ENCODE data around the gene INPP5D. TPM values are rescaled to one million over a fixed set of nuclear protein-coding genes. Genes with fewer than 3 reads are reported as not detected.

The INPP5D gene
- polyA plus RNA-seq, 1 donor from 2014 or later = 220 TPM

GRCh38 chr2:233083782-233084181 lies 23.6 kb downstream of the INPP5D start:
- peak overlapping the region; percentile 76 to 94 (median 82) for H3K4me3 Mint-ChIP-seq
- H3K36me3 Mint-ChIP-seq = peaks cover 13% of the 10 kb centered on the region
- peak overlapping the region; percentile 92 to 98 (median 93) for H3K27ac Mint-ChIP-seq
- H3K4me1 Mint-ChIP-seq = peaks cover 73 to 86% (median 83%) of the 10 kb centered on the region in 3 donors
- H3K9me3 Mint-ChIP-seq = no peaks in the 10 kb centered on the region
- no peaks in the 10 kb centered on the region for H3K27me3 Mint-ChIP-seq

GRCh38 chr2:233084488-233084887 lies 24.3 kb downstream of the INPP5D start:
- H3K27ac Mint-ChIP-seq = peak overlapping the region; percentile 92 to 98 (median 93)

GRCh38 chr2:233085037-233085838 lies 25.1 kb downstream of the INPP5D start:
- H3K4me1 Mint-ChIP-seq = peaks cover 63 to 84% (median 82%) of the 10 kb centered on the region in 3 donors

More at GRCh38 chr2:233084488-233084887, 24.3 kb downstream of the INPP5D start:
- Mint-ChIP-seq H3K4me1 (peaks cover 67 to 84% (median 81%) of the 10 kb centered on the region in 3 donors), H3K36me3 (peaks cover 12% of the 10 kb centered on the region), H3K27me3 (no peaks in the 10 kb centered on the region), H3K4me3 (peak overlapping the region; percentile 76 to 94 (median 82)), H3K9me3 (no peaks in the 10 kb centered on the region)

GRCh38 chr2:233085839-233086150 lies 25.7 kb downstream of the INPP5D start:
- Mint-ChIP-seq H3K36me3 (peaks cover 12% of the 10 kb centered on the region), H3K27ac (peak overlapping the region; percentile 92 to 98 (median 93)), H3K9me3 (no peaks in the 10 kb centered on the region), H3K4me3 (peak overlapping the region; percentile 60 to 94 (median 82)), H3K4me1 (peaks cover 58 to 83% (median 79%) of the 10 kb centered on the region in 3 donors), H3K27me3 (no peaks in the 10 kb centered on the region)

More at GRCh38 chr2:233085037-233085838, 25.1 kb downstream of the INPP5D start:
- H3K36me3 Mint-ChIP-seq = peaks cover 12% of the 10 kb centered on the region
- H3K27me3 Mint-ChIP-seq = no peaks in the 10 kb centered on the region
- H3K4me3 Mint-ChIP-seq = peak overlapping the region; percentile 60 to 94 (median 82)
- peak overlapping the region; percentile 92 to 98 (median 93) for H3K27ac Mint-ChIP-seq
- H3K9me3 Mint-ChIP-seq = no peaks in the 10 kb centered on the region

- Mint-ChIP-seq H3K9me3 (no peaks in the 10 kb centered on the region), H3K4me3 (peak overlapping the region; percentile 3 to 90 (median 54)), H3K36me3 (peaks cover 5% of the 10 kb centered on the region), H3K4me1 (peaks cover 58 to 82% (median 80%) of the 10 kb centered on the region in 3 donors), H3K27ac (peak overlapping the region; percentile 79 to 95 (median 92)), H3K27me3 (peaks cover 1% of the 10 kb centered on the region)
These were observed 27.6 kb downstream of the INPP5D start for GRCh38 chr2:233087713-233088112.

- H3K4me3 Mint-ChIP-seq = peak overlapping the region in 1 of 4 donors; percentile 11
- H3K27ac Mint-ChIP-seq = peak overlapping the region in 2 of 3 donors; percentile 79 to 95
- H3K9me3 Mint-ChIP-seq = no peaks in the 10 kb centered on the region
- peaks cover 58 to 82% (median 75%) of the 10 kb centered on the region in 3 donors for H3K4me1 Mint-ChIP-seq
- peaks cover 5% of the 10 kb centered on the region for H3K36me3 Mint-ChIP-seq
- peaks cover 1% of the 10 kb centered on the region for H3K27me3 Mint-ChIP-seq
These were observed 28.8 kb downstream of the INPP5D start for GRCh38 chr2:233088972-233089345.

- H3K9me3 Mint-ChIP-seq = no peaks in the 10 kb centered on the region
- H3K4me3 Mint-ChIP-seq = peak overlapping the region in 2 of 4 donors; percentile 19 to 54
- peaks cover 55 to 78% (median 72%) of the 10 kb centered on the region in 3 donors for H3K4me1 Mint-ChIP-seq
- H3K36me3 Mint-ChIP-seq = peaks cover 2% of the 10 kb centered on the region
- peak overlapping the region; percentile 51 to 95 (median 70) for H3K27ac Mint-ChIP-seq
- peaks cover 1% of the 10 kb centered on the region for H3K27me3 Mint-ChIP-seq
These were observed 29.7 kb downstream of the INPP5D start for GRCh38 chr2:233089851-233090250.

- peak overlapping the region in 2 of 4 donors; percentile 7 to 31 for H3K4me3 Mint-ChIP-seq
- H3K27me3 Mint-ChIP-seq = peaks cover 1% of the 10 kb centered on the region
- no peaks in the 10 kb centered on the region for H3K9me3 Mint-ChIP-seq
- peaks cover 2% of the 10 kb centered on the region for H3K36me3 Mint-ChIP-seq
- H3K27ac Mint-ChIP-seq = peak overlapping the region; percentile 70 to 93 (median 90)
- peaks cover 51 to 73% (median 68%) of the 10 kb centered on the region in 3 donors for H3K4me1 Mint-ChIP-seq
These were observed 30.7 kb downstream of the INPP5D start for GRCh38 chr2:233090879-233091278.

- Mint-ChIP-seq H3K27me3 (peaks cover 1% of the 10 kb centered on the region), H3K4me1 (peaks cover 50 to 71% (median 64%) of the 10 kb centered on the region in 3 donors), H3K4me3 (peak overlapping the region; percentile 50 to 84 (median 70)), H3K36me3 (peaks cover 2% of the 10 kb centered on the region), H3K9me3 (no peaks in the 10 kb centered on the region), H3K27ac (peak overlapping the region; percentile 70 to 98 (median 93))
These were observed 31.6 kb downstream of the INPP5D start for GRCh38 chr2:233091595-233092375.

- H3K9me3 Mint-ChIP-seq = no peaks in the 10 kb centered on the region
- H3K36me3 Mint-ChIP-seq = peaks cover 1% of the 10 kb centered on the region
- peaks cover 53 to 73% (median 66%) of the 10 kb centered on the region in 3 donors for H3K4me1 Mint-ChIP-seq
- H3K27ac Mint-ChIP-seq = peak overlapping the region; percentile 70 to 98 (median 93)
- H3K27me3 Mint-ChIP-seq = peaks cover 1% of the 10 kb centered on the region
- H3K4me3 Mint-ChIP-seq = peak overlapping the region; percentile 50 to 81 (median 70)
These were observed 32.5 kb downstream of the INPP5D start for GRCh38 chr2:233092432-233093165.

GRCh38 chr2:233093166-233093448 lies 33.0 kb downstream of the INPP5D start:
- peaks cover 1% of the 10 kb centered on the region for H3K27me3 Mint-ChIP-seq
- no peaks in the 10 kb centered on the region for H3K36me3 Mint-ChIP-seq
- H3K4me3 Mint-ChIP-seq = peak overlapping the region; percentile 50 to 81 (median 70)
- H3K27ac Mint-ChIP-seq = peak overlapping the region; percentile 70 to 98 (median 93)
- peaks cover 52 to 70% (median 65%) of the 10 kb centered on the region in 3 donors for H3K4me1 Mint-ChIP-seq
- H3K9me3 Mint-ChIP-seq = no peaks in the 10 kb centered on the region

GRCh38 chr2:233093721-233094120 lies 33.6 kb downstream of the INPP5D start:
- Mint-ChIP-seq H3K4me1 (peaks cover 52 to 70% (median 66%) of the 10 kb centered on the region in 3 donors), H3K9me3 (no peaks in the 10 kb centered on the region), H3K27ac (peak overlapping the region; percentile 70 to 98 (median 93)), H3K27me3 (peaks cover 1% of the 10 kb centered on the region), H3K36me3 (peaks cover 4% of the 10 kb centered on the region), H3K4me3 (peak overlapping the region in 3 of 4 donors; percentile 50 to 81 (median 66))

GRCh38 chr2:233094614-233095013 lies 34.5 kb downstream of the INPP5D start:
- Mint-ChIP-seq H3K9me3 (no peaks in the 10 kb centered on the region), H3K4me3 (peak overlapping the region in 2 of 4 donors; percentile 49 to 68)

GRCh38 chr2:233096006-233096405 lies 35.9 kb downstream of the INPP5D start:
- peaks cover 1% of the 10 kb centered on the region for H3K27me3 Mint-ChIP-seq
- H3K9me3 Mint-ChIP-seq = no peaks in the 10 kb centered on the region
- peaks cover 66 to 74% (median 68%) of the 10 kb centered on the region in 3 donors for H3K4me1 Mint-ChIP-seq
- peak overlapping the region in 2 of 3 donors; percentile 37 to 70 for H3K27ac Mint-ChIP-seq
- H3K36me3 Mint-ChIP-seq = peaks cover 6% of the 10 kb centered on the region
- H3K4me3 Mint-ChIP-seq = peak overlapping the region in 1 of 4 donors; percentile 81

More at GRCh38 chr2:233094614-233095013, 34.5 kb downstream of the INPP5D start:
- peaks cover 1% of the 10 kb centered on the region for H3K27me3 Mint-ChIP-seq
- peak overlapping the region; percentile 50 to 86 (median 70) for H3K27ac Mint-ChIP-seq
- peaks cover 4% of the 10 kb centered on the region for H3K36me3 Mint-ChIP-seq
- H3K4me1 Mint-ChIP-seq = peaks cover 52 to 69% (median 69%) of the 10 kb centered on the region in 3 donors
